Mucosa of rectum (tissue), 2 donors: ENCODE measurements around the gene NELFA.

ENCODE experiments used
- H3K27ac ChIP-seq, 2 donors: one replicate each; pipeline ENCODE4 v1.7.0; 2013; ENCODE audit warnings: inconsistent platforms in 2 of 2, low read depth in 2 of 2, low read length in 2 of 2
- H3K27me3 ChIP-seq, 2 donors: one replicate each; pipeline ENCODE4 v1.7.0; 2013; ENCODE audit warnings: low read length in 2 of 2; ENCODE audit not compliant: control insufficient read depth in 2 of 2, insufficient read depth in 2 of 2
- H3K36me3 ChIP-seq, 2 donors: one replicate each; pipeline ENCODE4 v1.7.0; 2013; ENCODE audit warnings: low read length in 2 of 2; ENCODE audit not compliant: control insufficient read depth in 2 of 2, insufficient read depth in 2 of 2
- H3K4me1 ChIP-seq, 2 donors: one replicate each; pipeline ENCODE4 v1.7.0; 2013; ENCODE audit warnings: low read length in 2 of 2, mild to moderate bottlenecking in 1 of 2; ENCODE audit not compliant: control insufficient read depth in 2 of 2, insufficient read depth in 2 of 2
- H3K4me3 ChIP-seq, 2 donors: one replicate each; pipeline ENCODE4 v1.7.0; 2013; ENCODE audit warnings: low read length in 2 of 2
- H3K9ac ChIP-seq, 2 donors: one replicate each; pipeline ENCODE4 v1.7.0; 2013; ENCODE audit warnings: low read length in 2 of 2, low read depth in 1 of 2, mild to moderate bottlenecking in 1 of 2
- H3K9me3 ChIP-seq, 2 donors: one replicate each; pipeline ENCODE4 v1.7.0; 2013; ENCODE audit warnings: low read length in 2 of 2; ENCODE audit not compliant: control insufficient read depth in 2 of 2
- donor health status: healthy.
- donor health status: Normal muscosa, but diverticular disease.

NELFA gene

GRCh38 chr4:1967512-1968149 is 41.1 kb downstream of the NELFA start:
- H3K9me3 ChIP-seq = no peaks in the 10 kb centered on the region
- peaks cover 31 to 41% of the 10 kb centered on the region in 2 donors for H3K36me3 ChIP-seq
- no peak overlapping the region for H3K9ac ChIP-seq

DNA sequence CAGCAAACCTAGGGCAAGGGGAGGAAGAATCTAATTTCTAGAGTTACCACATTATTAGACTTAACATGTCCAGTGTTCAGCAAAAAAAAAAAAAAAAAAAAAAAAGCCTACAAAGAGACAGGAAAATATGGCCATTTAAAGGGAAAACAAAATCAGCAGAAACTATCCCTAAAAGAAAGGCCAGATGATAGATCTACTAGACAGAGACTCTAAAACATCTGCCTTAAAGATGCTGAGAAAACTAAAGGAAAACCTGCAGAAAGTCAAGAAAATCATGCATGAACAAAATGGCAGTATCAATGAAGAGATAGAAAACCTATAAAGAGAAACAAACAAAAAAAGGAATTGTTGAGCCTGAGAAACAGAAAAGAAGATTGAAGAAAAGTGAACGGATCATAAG is 43.8 kb downstream of the NELFA start:
- H3K9ac ChIP-seq = no peak overlapping the region
- no peaks in the 10 kb centered on the region for H3K9me3 ChIP-seq
- H3K4me3 ChIP-seq = no peak overlapping the region
- H3K27ac ChIP-seq = no peak overlapping the region
- no peaks in the 10 kb centered on the region for H3K27me3 ChIP-seq
- H3K4me1 ChIP-seq = no peaks in the 10 kb centered on the region
- H3K36me3 ChIP-seq = peaks cover 36 to 48% of the 10 kb centered on the region in 2 donors

More at GRCh38 chr4:1967512-1968149, 41.1 kb downstream of the NELFA start:
- Histone ChIP-seq H3K27ac (no peak overlapping the region), H3K4me1 (no peaks in the 10 kb centered on the region), H3K4me3 (no peak overlapping the region), H3K27me3 (no peaks in the 10 kb centered on the region)

DNA sequence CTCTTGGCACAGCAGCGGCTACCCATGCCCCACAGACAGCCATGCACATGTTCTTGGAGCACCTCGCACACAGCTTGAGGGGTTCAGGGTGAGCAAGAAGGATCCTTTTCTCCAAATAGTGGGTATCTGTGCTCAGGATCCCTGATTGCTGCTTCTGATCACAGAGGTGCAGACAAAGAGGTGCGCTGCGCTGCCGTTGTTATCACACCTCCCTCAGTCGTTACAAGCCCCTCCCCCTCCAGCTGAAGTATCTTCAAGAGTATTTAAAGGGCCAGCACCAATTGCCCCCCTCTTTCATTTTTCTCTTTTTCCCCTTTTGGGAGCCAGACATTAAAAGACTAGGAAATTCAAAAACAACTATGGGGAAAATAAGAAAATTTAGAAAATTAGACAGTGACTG is 44.3 kb downstream of the NELFA start:
- peaks cover 39 to 48% of the 10 kb centered on the region in 2 donors for H3K36me3 ChIP-seq
- no peak overlapping the region for H3K4me3 ChIP-seq
- H3K27me3 ChIP-seq = no peaks in the 10 kb centered on the region
- H3K9me3 ChIP-seq = no peaks in the 10 kb centered on the region
- no peak overlapping the region for H3K27ac ChIP-seq
- H3K4me1 ChIP-seq = no peaks in the 10 kb centered on the region
- H3K9ac ChIP-seq = no peak overlapping the region

DNA sequence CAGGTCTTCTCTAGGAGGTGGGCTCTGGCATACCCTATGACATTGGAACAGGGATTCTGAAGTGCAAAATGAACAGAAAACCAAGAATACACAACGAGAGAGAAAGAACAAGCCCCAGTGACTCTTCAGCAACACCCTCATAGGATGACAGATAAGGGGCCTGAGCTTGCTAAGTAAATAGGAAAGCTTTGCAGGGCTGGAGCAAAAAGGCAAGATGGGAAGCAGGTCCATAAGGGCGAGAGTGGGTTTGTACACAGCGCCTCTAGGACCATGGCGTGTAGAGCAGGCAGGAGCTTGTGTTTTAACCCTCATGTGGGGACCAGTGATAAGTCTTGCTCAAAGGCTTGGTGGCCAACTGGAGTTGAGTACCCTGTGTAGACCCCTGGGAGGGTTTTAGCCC is 45.8 kb downstream of the NELFA start:
- Histone ChIP-seq H3K27me3 (no peaks in the 10 kb centered on the region), H3K9ac (no peak overlapping the region), H3K4me3 (no peak overlapping the region), H3K27ac (no peak overlapping the region), H3K36me3 (peaks cover 44 to 59% of the 10 kb centered on the region in 2 donors), H3K9me3 (no peaks in the 10 kb centered on the region), H3K4me1 (no peaks in the 10 kb centered on the region)

GRCh38 chr4:1961563-1961962 is 47.2 kb downstream of the NELFA start:
- H3K4me3 ChIP-seq = no peak overlapping the region
- H3K4me1 ChIP-seq = no peaks in the 10 kb centered on the region
- H3K9ac ChIP-seq = no peak overlapping the region
- no peaks in the 10 kb centered on the region for H3K9me3 ChIP-seq
- peaks cover 47 to 62% of the 10 kb centered on the region in 2 donors for H3K36me3 ChIP-seq
- H3K27me3 ChIP-seq = no peaks in the 10 kb centered on the region
- no peak overlapping the region for H3K27ac ChIP-seq

GRCh38 chr4:1961038-1961437 is 47.7 kb downstream of the NELFA start:
- no peak overlapping the region for H3K9ac ChIP-seq
- H3K36me3 ChIP-seq = peaks cover 50 to 68% of the 10 kb centered on the region in 2 donors
- H3K27ac ChIP-seq = no peak overlapping the region
- no peaks in the 10 kb centered on the region for H3K27me3 ChIP-seq
- H3K4me1 ChIP-seq = no peaks in the 10 kb centered on the region
- H3K9me3 ChIP-seq = no peaks in the 10 kb centered on the region
- no peak overlapping the region for H3K4me3 ChIP-seq

DNA sequence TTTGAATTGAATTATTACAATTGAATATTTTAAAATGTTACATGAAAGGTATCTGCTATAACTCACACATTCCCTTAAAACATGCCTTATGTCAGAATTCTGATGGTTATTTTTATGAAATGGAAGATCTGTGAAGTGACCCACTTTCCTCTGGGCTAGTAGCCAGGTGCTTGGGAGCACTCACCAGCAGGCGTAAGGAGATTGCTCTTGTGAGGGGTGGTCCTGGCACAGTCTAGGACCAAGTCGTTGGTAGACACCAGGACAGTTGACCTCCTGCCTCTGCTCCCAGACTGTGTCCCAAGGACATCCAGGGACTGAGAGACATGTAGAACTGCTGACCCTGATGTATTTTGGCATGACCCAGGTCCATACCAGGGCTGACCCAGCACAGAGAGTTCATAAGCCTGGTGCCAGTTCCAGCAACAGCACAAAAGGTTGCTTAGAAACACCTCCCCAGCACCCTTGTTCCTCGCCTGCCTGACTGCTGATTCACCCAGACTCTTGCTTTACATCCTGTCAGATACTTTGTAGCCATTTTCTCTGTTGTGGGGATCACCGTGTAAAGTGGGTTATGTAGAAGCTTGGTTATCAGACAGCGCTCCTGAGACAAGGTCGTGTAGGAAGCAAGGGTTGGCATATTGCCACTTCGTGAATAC is 48.5 kb downstream of the NELFA start:
- Histone ChIP-seq H3K9me3 (no peaks in the 10 kb centered on the region), H3K36me3 (peaks cover 54 to 73% of the 10 kb centered on the region in 2 donors), H3K9ac (no peak overlapping the region), H3K4me3 (no peak overlapping the region), H3K27me3 (no peaks in the 10 kb centered on the region), H3K27ac (no peak overlapping the region), H3K4me1 (no peaks in the 10 kb centered on the region)

GRCh38 chr4:1959104-1959384 is 49.7 kb downstream of the NELFA start:
- H3K36me3 ChIP-seq = peaks cover 62 to 75% of the 10 kb centered on the region in 2 donors

GRCh38 chr4:1958276-1959103 is 50.3 kb downstream of the NELFA start:
- no peaks in the 10 kb centered on the region for H3K27me3 ChIP-seq
- no peak overlapping the region for H3K4me3 ChIP-seq
- no peaks in the 10 kb centered on the region for H3K4me1 ChIP-seq
- no peak overlapping the region for H3K27ac ChIP-seq
- no peaks in the 10 kb centered on the region for H3K9me3 ChIP-seq
- H3K9ac ChIP-seq = no peak overlapping the region
- peaks cover 62 to 72% of the 10 kb centered on the region in 2 donors for H3K36me3 ChIP-seq

More at GRCh38 chr4:1959104-1959384, 49.7 kb downstream of the NELFA start:
- no peak overlapping the region for H3K9ac ChIP-seq
- no peak overlapping the region for H3K27ac ChIP-seq
- H3K4me3 ChIP-seq = no peak overlapping the region
- H3K27me3 ChIP-seq = no peaks in the 10 kb centered on the region
- H3K4me1 ChIP-seq = no peaks in the 10 kb centered on the region
- H3K9me3 ChIP-seq = no peaks in the 10 kb centered on the region

- Histone ChIP-seq H3K27ac (no peak overlapping the region), H3K36me3 (peaks cover 64 to 75% of the 10 kb centered on the region in 2 donors), H3K9ac (no peak overlapping the region), H3K9me3 (no peaks in the 10 kb centered on the region), H3K4me3 (no peak overlapping the region), H3K27me3 (no peaks in the 10 kb centered on the region), H3K4me1 (no peaks in the 10 kb centered on the region)
These were observed 52.1 kb downstream of the NELFA start for GRCh38 chr4:1956631-1957030.
